GM12874 (cell line): Measurements from ENCODE around the gene CAPG.

Source experiments
- CTCF ChIP-seq: IDR thresholded peaks from 2 replicates; pipeline ENCODE4 v1.5.1; 2011; ENCODE audit warnings: low read depth, mild to moderate bottlenecking, control low read depth, low read length, moderate library complexity; ENCODE audit not compliant: insufficient read depth

Gene CAPG

GRCh38 chr2:85378257-85378656, 31.9 kb downstream of the CAPG start:
- TF ChIP-seq CTCF, result no peak

DNA sequence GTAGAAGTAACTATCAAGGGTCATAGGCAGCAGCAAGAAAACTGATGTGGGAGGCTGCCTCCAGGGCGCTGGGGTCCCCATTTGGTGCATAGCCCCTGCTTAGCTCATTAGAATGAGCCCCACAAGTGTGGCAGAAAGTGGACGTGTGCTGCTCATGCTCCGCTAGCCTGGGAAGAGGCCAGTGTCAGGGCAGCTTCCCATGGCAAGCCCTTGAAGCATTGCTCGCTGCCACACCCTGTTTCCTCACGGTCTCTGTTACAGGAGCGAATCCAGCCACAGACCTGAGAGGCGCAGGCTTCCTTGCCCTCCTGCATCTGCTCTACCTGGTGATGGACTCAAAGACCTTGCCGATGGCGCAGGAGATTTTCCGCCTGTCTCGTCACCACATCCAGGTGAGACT, 33.1 kb downstream of the CAPG start:
- no peak for TF ChIP-seq CTCF

DNA sequence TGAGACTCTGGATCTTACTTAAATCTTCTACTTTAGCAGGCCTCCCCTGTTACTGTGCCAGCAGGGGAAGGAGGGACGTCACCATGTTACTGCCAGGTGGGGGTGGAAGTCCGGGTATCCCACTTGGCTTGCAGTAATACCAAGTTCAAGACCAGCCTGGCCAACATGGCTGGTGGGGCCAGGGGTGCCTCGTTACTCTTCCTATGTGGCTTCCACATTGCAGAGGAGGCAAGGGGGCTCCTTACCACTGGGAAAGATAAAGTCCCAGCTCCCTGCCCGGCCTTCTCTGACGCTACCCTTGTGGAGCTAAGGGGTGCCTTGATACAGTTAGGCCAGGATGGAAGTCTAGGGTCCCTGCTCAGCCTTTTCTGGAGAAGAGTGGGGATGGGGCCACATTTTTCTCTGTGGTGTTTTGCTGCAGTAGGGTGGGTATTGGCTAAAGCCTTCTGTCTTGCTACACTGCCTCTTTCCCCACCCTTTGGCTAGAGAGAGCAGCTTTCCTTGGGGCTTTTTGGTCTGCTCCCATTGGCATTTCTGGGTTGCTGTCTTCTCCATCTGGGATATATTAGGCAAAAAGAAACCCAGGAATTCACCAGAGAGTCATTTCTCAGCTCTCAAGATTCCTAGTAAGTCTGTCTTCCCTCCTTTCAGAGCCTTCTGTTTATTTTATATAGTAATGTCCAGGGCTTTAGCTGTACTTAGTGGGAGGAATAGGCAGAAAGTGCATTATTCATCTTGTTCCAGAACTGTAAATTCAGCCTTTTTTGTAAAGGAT, 33.7 kb downstream of the CAPG start:
- no peak for TF ChIP-seq CTCF

- no peak for TF ChIP-seq CTCF
These were observed 39.1 kb downstream of the CAPG start for GRCh38 chr2:85371045-85371444.

DNA sequence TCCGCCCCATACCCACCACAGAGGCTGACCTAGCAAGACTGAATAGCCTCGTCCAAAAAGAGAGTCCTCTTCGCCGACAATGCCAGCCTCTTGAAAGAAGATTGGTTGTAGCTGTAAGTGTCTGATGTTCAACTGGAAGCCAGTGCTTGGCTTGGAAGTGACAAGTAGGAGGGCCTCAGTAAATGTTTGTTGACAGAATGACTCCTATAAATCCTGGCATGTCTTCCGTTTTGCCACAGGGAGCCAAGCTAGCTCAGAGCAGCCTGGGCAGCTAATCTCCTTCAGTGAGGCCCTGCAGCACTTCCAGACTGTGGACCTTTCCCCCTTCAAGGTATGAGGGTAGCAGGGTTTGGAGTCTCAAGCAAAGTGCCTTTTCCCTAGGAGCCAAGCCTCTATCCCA, 40.7 kb downstream of the CAPG start:
- TF ChIP-seq CTCF, result no peak

GRCh38 chr2:85368921-85369320, 41.2 kb downstream of the CAPG start:
- TF ChIP-seq CTCF, result no peak

- no peak for TF ChIP-seq CTCF
These were observed 43.0 kb downstream of the CAPG start for GRCh38 chr2:85367180-85367579.

DNA sequence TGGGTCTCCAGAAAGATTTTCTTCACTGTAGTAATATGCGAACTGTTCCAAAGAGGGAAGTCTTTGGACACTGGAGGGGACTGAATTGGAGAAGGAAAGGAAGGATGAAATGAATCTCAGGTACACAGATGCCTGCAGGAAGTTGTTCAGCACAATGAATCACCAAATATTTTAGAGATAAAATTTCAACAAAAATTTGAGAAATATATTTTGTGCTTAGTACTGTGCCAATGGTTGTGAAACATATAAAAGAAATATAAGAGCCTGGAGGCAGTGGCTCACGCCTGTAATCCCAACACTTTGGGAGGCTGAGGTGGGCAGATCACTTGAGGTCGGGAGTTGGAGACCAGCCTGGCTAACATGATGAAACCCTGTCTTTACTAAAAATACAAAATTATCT, 52.4 kb downstream of the CAPG start:
- TF ChIP-seq CTCF, result no peak
